GM15510 (cell line): ENCODE measurements around the gene ATP1A1.

Experiments
- POLR2A ChIP-seq: IDR thresholded peaks from 3 replicates; pipeline ENCODE4 v1.6.1; 2011; ENCODE audit warnings: borderline replicate concordance; ENCODE audit not compliant: insufficient read length; ENCODE audit errors: extremely low read depth

The ATP1A1 gene

GRCh38 chr1:116405241-116406135 is 32.4 kb downstream of the ATP1A1 start:
- TF ChIP-seq POLR2A, result no peak

DNA sequence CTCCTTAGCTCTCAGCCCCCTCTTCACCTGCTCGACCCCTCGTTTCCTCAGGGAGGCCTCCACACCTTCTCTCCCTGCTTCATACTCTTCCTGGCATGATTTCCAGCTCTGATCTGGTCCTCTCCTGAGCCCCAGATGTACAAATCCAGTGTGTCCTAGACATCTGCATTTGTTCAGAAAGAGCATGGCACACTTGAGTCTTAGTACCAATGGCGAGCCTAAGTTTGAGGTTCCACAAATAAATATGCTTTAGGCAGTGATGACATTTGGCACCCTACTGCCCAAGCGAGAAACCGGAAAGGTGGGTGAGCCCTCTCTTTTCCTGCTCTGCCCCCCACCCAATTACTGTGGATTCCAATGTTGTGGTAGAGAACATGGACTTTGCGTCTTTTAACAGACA is 34.0 kb downstream of the ATP1A1 start:
- no peak for TF ChIP-seq POLR2A

GRCh38 chr1:116408193-116408592 is 35.1 kb downstream of the ATP1A1 start:
- no peak for TF ChIP-seq POLR2A

DNA sequence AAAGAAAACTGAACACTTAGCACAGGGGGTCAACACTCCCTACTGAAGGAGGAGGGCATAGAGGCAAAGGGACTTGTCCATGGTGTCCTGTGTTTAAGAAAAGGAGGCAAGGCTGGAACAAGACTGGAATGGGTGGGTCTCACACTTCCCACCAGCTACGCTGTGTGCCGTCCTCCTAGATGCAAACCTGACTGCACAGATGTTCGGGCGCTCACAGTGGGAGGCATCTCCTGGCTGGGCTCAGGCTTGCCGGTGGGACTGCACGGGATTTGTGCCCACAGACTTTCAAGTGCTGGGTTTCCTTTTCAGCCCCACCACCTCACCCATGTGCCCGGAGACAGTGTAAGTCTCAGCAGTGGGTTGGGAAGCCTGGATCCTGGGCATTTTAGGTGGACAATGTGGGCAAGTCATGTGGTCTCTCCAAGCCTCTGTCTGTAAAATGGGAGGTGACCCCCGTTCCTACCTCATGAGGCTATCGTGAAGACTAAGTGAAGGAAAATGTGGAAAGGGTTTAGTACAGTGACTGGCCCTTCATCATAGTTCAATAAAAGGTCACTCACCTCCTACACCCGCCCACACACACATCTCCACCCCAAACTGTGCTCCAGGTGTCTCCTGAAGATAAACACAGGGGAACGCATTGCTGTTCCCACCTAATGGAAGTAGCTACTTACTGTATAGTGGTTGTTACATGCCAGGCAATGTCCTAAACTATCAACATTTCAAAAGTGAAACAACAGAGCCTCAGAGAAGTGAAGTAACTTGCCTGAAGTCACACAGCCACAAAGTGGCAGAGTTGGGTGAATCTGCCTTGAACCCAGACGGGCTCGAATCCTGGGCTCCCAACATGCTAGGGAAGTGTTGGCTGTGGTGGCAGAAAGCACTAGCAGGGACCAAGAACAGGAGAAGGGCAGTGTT is 36.0 kb downstream of the ATP1A1 start:
- TF ChIP-seq POLR2A, result no peak

GRCh38 chr1:116409751-116410191 is 36.7 kb downstream of the ATP1A1 start:
- TF ChIP-seq POLR2A, result no peak

DNA sequence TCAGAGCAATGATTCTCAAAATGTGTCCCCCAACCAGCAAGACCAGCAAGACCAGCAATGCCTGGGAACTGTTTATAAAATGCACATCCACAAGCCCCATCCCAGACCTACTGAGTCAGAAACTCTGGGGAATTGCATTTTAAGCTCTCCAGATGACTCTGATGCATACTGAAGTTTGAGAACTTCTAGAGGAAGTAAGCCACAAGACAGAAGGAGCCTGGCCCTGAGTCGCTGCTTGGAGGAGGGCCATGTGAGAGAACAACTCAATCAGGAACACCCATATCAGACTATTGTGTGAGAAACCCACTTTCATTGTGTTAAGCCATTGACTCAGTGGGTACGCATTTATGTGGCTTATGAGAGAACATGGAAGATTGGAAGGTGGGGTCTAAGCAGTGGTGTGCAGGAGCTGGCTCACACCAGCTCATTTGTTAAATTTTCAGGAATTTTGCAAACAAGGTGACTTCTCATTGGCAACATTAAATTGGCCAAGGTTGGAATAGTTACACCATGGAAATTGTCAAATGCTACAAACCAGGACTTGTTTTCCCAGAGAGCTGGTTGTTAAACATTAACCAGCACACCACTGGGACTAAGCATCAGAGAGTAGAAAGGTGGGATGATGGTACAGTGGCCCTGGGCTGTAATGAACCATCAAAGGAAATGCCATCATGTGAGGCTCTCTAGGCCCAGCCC is 38.9 kb downstream of the ATP1A1 start:
- TF ChIP-seq POLR2A, result no peak

DNA sequence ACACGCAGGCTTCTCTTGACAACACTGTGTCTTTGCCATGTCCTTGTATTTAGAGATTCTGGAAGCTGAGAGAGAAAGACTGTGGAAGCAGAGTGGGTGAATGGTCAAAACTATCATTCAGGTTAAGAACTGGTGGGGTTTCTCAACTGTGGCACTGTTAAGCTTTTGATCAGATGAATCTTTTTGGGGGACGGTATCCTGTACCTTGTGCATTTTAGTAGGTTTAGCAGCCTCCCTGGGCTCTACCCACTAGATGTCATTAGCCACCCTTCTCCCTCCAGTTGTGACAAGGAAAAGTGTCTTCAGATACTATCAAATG is 39.4 kb downstream of the ATP1A1 start:
- TF ChIP-seq POLR2A, result no peak

DNA sequence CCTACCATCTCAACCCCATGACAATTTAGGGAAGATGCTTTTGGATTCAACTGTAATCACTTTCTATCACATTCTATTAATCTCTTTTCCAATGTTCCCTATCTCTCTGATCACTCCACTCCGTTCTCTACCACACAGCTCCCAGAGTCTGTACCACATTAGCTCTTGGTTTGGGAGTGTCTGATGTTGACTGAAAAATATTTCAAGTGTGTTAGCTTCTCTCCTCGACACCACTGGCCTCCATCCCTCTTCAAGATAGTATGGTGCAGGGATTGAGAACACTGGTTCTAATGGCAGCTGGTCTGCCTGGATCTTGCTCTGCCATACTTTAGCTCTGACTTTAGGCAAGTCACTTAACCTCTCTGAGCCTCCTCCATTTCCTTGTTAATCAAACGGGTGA is 39.9 kb downstream of the ATP1A1 start:
- no peak for TF ChIP-seq POLR2A

DNA sequence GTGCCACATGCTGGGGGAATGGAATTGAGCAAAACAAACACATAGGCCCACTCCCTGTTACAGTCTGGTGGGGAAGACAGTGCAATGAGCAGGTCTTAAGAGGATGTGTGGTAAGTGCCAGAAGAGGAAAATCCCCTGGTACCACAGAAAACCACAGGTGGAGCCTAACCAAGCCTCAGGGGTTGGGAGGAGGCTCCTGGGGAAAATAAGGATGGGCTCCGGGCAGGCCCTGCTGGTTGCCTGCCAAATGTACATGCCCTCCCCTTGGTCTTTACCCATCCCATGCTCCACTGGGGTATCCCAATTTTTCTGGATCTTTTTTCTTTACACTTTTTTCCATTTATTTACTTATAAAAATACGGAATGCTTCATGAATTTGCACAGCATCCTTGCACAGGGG is 40.4 kb downstream of the ATP1A1 start:
- TF ChIP-seq POLR2A, result no peak

GRCh38 chr1:116414364-116414763 is 41.3 kb downstream of the ATP1A1 start:
- no peak for TF ChIP-seq POLR2A

GRCh38 chr1:116415200-116415698 is 42.2 kb downstream of the ATP1A1 start:
- TF ChIP-seq POLR2A, result no peak

- no peak for TF ChIP-seq POLR2A
Measured at GRCh38 chr1:116415699-116416533, 42.9 kb downstream of the ATP1A1 start.

DNA sequence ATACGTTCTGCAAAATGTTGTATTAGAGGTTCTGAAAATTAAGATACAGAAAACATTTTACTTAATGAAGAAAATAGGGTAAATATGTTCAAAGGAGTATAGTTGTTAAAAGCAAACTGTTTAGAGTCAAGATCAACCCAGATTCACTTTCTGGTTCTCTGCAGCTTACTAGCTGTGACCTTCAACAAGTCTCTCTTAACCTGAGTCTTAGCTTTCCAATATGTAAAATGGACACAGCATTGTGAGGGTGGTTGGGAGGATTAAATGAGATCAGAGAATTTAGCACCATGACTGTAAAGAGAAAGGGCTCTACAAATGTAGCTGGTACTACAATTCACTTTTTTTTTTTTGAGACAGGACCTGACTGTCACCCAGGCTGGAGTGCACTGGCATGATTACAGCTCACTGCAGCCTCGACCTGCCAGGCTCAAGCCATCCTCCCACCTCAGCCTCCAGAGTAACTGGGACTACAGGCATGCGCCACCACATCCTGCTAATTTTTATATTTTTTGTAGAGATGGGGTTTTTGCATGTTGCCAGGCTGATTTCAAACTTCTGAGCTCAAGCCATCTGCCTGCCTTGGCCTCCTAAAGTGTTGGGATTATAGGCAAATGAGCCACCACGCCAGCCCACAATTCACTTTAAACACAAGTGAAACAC is 43.9 kb downstream of the ATP1A1 start:
- TF ChIP-seq POLR2A, result no peak
